Activated CD4-positive, alpha-beta T cell treated with anti-CD3 and anti-CD28 coated beads, Interleukin-2, amount 10 ng/mL, durations not matched to agents 7 days and 5 days (primary cell): ENCODE measurements around the gene NRL. TPM values are rescaled to one million over a fixed set of nuclear protein-coding genes. Genes with fewer than 3 reads are reported as not detected.
A peak's percentile ranks its signal among the peaks of the same experiment; 100 is the strongest.

Experiments used
- CTCF ChIA-PET: fragments of 350-600 bp; sonication (Branson Sonifier 250); formaldehyde crosslinking; loops from one replicate; lab custom pipeline; 2021; ENCODE audit warnings: antibody characterized with exemption; lab: Charles Lee
- POLR2A ChIA-PET: fragments of 350-600 bp; sonication (Branson Sonifier 250); formaldehyde crosslinking; loops from one replicate; lab custom pipeline; 2021; ENCODE audit warnings: antibody characterized with exemption; lab: Charles Lee
- DNase-seq: peaks from one replicate; pipeline ENCODE4 v3.0.0-alpha.2; 2020
- H3K27ac Mint-ChIP-seq: one replicate; pipeline ENCODE4 v1.8.0; 2021; ENCODE audit warnings: mild to moderate bottlenecking, moderate library complexity, mixed read lengths
- H3K27me3 Mint-ChIP-seq: one replicate; pipeline ENCODE4 v1.8.0; 2021; ENCODE audit warnings: mixed read lengths
- H3K36me3 Mint-ChIP-seq: one replicate; pipeline ENCODE4 v1.8.0; 2021; ENCODE audit warnings: low read depth, mixed read lengths
- H3K4me1 Mint-ChIP-seq: one replicate; pipeline ENCODE4 v1.8.0; 2021; ENCODE audit warnings: mixed read lengths
- H3K4me3 Mint-ChIP-seq: one replicate; pipeline ENCODE4 v1.8.0; 2021; ENCODE audit warnings: mild to moderate bottlenecking, moderate library complexity, mixed read lengths
- H3K9me3 Mint-ChIP-seq: one replicate; pipeline ENCODE4 v1.8.0; 2021; ENCODE audit warnings: mixed read lengths
- total RNA-seq, 2 experiments: library from RNA; stranded (reverse); gene quantifications; one replicate each; pipeline ENCODE4 v1.2.3, GENCODE V29; 2021

The NRL gene
- total RNA-seq, 2 experiments from 2014 or later: 3.1 to 3.3 TPM

DNA sequence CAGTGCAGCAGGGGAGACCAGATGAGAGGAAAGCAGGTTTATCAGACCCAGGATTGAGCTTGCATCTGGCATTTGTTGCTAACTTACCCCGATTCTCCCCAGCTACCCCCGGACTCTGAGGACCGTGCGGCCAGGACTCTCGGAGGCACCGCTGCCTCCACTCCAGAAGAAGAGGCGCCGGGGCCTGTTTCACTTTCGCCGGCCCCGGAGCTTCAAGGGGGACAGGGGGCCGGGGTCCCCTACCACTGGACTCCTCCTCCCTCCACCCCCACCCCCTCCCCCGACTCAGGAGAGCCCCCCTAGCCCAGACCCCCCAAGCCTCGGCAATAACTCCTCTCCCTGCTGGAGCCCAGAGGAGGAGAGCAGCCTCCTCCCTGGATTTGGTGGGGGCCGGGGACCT lies 49.9 kb downstream of the NRL start:
- no peak overlapping the region for H3K4me3 Mint-ChIP-seq
- H3K4me1 Mint-ChIP-seq: no peaks in the 10 kb centered on the region
- DNase-seq: no peak
- H3K27ac Mint-ChIP-seq: no peak overlapping the region
- no peaks in the 10 kb centered on the region for H3K9me3 Mint-ChIP-seq
- H3K27me3 Mint-ChIP-seq: no peaks in the 10 kb centered on the region
- CTCF ChIA-PET: no interaction called here
- POLR2A ChIA-PET: no interaction called here
- no peaks in the 10 kb centered on the region for H3K36me3 Mint-ChIP-seq

DNA sequence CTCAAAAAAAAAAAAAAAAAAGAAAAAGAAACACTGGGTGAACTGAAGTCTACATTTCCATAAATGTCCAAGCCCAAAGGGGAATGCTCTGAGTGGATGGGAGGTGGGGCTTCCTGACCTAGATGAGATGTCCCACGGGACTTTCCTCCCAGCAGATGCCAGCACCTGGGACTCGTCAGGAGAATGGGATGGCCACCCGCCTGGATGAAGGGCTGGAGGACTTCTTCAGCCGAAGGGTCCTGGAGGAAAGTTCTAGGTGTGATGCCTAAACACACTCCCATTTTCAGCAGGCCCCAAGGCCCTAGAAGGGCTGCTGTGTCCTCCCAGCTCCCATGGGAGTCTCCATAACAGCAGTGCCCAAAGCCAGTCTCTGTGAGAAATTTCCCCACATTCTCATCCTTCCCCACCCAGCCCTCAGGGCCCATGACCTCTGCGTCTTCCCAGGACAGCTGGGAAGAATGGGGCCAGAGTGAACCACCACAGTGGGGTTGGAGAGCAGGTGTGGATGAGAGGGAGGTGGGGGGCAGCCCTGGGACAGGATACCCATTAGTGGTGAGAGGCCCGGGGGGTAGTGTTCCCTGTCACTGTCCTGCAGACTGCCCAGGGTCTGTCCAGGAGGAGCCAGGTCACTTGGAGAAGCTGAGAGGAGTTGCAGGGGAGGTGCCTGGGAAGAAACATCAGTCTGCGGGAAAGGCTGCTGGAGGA lies 50.5 kb downstream of the NRL start:
- Mint-ChIP-seq H3K27ac (no peak overlapping the region), H3K27me3 (no peaks in the 10 kb centered on the region), H3K4me3 (no peak overlapping the region), H3K4me1 (no peaks in the 10 kb centered on the region), H3K36me3 (no peaks in the 10 kb centered on the region), H3K9me3 (no peaks in the 10 kb centered on the region)
- DNase-seq: no peak
- ChIA-PET POLR2A (no interaction called here), CTCF (no interaction called here)

DNA sequence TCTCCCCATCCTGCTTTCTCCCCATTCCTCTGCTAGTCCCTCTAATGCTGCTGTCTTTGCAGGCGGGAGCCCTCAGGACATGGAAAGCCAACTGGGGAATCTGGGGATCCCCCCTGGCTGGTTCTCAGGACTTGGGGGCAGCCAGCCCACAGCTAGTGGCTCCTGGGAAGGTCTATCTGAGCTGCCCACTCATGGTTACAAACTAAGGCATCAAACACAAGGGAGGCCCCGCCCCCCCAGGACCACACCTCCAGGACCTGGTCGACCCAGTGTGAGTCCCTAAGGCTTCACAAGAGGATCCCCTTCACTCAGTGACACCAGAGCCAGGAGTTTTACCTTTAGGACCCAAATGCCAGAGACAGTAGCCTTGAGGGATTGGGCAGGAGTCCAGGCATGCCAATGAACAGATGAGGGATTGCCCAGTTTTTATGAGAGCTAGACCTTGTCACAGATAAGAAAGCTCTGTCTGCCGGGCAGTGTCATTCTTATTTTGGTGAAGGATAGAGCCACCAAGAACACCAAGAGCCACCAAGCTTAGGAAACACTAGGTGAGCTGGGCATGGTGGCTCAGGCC lies 51.4 kb downstream of the NRL start:
- Mint-ChIP-seq H3K27me3 (no peaks in the 10 kb centered on the region), H3K4me3 (no peak overlapping the region), H3K27ac (no peak overlapping the region), H3K36me3 (no peaks in the 10 kb centered on the region), H3K4me1 (peaks cover 1% of the 10 kb centered on the region), H3K9me3 (no peaks in the 10 kb centered on the region)
- no peak for DNase-seq
- POLR2A ChIA-PET: no interaction called here
- CTCF ChIA-PET: no interaction called here

DNA sequence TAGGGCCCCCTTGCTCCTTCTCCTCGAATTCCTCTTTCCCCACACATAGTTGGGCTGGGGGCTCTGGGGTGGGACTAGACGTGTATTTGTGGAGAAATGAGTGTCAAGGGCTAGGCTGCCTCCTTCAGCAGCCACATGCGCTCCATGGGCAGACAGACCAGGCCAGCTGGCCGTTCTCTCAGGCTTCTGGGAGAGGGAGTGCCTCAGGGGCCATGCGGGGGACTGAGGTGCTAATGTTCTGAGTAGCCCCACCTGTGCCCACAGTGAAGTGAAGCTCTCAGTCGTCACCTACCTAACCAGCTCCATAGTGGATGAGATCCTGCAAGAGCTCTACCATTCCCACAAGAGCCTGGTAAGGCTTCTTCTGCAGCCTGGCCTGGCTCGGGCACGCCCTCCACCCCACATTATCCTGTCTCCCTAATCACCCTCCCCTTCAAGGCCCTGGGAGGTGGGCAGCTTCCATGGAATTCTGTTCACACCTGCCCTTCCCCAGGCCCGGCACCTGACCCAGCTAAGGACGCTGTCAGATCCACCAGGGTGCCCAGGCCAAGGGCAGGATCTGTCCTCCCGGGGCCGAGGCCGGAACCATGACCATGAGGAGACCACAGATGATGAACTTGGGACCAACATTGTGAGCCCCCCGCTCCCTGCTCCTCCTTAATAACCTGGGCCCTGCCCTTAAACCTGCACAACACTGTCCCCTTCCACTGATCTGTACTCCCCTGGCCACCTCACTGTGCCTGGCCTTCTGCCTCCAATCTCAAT lies 52.4 kb downstream of the NRL start:
- no peaks in the 10 kb centered on the region for H3K36me3 Mint-ChIP-seq

DNA sequence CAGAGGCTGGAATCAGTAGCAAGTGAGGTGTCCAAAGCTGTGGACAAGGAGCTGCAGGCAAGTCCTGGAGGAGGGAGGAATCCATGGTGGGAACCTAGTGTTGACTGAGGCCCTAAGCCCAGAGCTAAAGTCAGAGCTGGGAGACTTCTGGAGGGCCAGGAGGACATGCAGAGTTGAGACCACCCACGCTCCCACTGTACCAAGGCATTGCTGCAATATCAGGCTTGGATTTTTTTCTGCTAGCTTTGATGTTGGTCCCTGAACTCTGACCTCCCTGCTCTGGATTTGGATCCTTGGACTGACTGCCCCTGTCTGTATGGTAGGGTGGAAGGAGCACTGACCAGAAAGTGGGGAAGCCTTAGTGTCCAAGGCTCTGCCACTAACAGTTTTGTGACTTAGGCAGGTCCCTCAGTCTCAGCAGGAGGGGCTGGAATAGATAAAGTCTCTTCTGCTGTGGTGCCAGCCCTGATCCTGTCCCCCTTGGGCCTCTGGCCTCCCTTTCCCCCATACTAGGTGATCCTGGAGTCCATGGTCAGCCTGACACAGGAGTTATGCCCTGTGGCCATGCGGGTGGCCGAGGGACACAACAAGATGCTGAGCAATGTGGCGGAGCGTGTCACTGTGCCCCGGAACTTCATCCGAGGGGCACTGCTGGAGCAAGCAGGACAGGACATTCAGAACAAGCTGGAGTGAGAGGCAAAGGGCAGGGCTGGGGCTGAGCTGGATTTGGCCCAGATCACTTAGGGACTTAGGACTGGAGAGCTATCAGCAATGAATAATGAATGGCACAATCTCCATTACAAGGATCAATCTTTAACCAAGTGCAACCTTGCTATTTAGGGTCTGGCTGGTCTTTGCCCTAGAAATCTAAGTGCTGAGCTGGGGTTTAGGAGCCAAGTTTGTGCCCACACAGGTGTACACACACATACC lies 53.5 kb downstream of the NRL start:
- Mint-ChIP-seq H3K27ac (peak overlapping the region; percentile 76), H3K4me3 (no peak overlapping the region), H3K4me1 (peaks cover 4% of the 10 kb centered on the region), H3K36me3 (no peaks in the 10 kb centered on the region), H3K9me3 (no peaks in the 10 kb centered on the region), H3K27me3 (peaks cover 2% of the 10 kb centered on the region)
- DNase-seq: no peak
- POLR2A ChIA-PET: interaction anchor here (0.5 kb wide), 1 partner anchor 10 kb away, joined by 3 read pairs; the partner anchor contains the start of gene CARMIL3
- CTCF ChIA-PET: interaction anchor here (0.6 to 1.5 kb wide), 4 partner anchors 10 to 395 kb away, joined by 3 to 4 read pairs (median 4); partner anchors contain the start of gene CARMIL3

More for the DNA sequence above, 52.4 kb downstream of the NRL start:
- Mint-ChIP-seq H3K9me3 (no peaks in the 10 kb centered on the region), H3K4me1 (peaks cover 4% of the 10 kb centered on the region), H3K4me3 (no peak overlapping the region), H3K27ac (no peak overlapping the region), H3K27me3 (peaks cover 2% of the 10 kb centered on the region)
- ChIA-PET POLR2A (no interaction called here), CTCF (interaction anchor here (1.0 to 1.5 kb wide), 3 partner anchors 11 to 20 kb away, joined by 3 to 4 read pairs (median 3); partner anchors contain the start of gene CARMIL3)
- DNase-seq: no peak

DNA sequence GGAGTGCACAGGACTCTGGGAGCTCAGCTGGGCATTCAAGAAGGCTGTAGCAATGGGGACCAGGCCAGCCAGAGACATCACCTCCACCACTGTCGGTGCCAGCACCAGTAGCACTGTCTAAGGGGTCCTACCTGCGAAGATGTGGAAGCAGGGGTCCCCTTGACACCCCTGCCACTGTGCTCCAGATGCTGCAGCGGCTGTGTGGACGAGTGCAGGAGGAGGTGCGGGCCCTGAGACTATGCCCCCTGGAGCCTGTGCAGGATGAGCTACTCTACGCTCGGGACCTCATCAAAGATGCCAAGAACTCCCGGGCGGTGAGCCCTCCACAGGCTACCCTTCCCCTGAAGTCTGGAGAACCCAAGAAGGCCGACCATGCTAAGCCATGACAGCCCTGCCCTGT lies 54.3 kb downstream of the NRL start:
- Mint-ChIP-seq H3K4me1 (peaks cover 4% of the 10 kb centered on the region), H3K9me3 (no peaks in the 10 kb centered on the region), H3K36me3 (no peaks in the 10 kb centered on the region), H3K4me3 (no peak overlapping the region), H3K27me3 (peaks cover 2% of the 10 kb centered on the region), H3K27ac (no peak overlapping the region)
- ChIA-PET CTCF (interaction anchor here (0.6 kb wide), 1 partner anchor 48 kb away, joined by 3 read pairs; no protein-coding TSS in a partner anchor), POLR2A (interaction anchor here (0.5 kb wide), 1 partner anchor 9 kb away, joined by 3 read pairs; the partner anchor contains the start of gene CARMIL3)
- no peak for DNase-seq

DNA sequence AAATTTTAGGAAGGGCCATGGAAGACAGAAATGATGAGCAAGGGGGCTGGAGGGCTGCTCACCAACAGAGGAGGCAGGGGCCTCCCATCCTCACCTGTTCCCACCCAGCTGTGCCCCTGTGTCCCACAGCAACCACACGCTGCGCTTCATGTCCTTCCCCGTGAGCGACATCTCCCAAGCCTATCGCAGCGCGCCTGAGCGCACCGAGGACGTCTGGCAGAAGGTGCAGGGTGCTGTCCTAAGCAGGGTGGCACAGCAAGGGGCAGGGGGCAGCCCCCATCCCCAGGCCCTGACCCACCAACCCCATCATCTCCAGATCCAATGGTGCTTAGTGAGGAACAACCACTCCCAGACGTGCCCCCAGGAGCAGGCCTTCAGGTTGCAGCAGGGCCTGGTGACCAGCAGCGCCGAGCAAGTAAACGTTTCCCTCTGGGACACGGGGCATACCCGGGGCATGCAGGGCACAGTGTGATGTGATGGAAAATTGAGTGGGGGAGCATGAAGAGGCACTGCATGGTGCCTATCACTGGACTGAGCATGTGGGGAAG lies 54.8 kb downstream of the NRL start:
- ChIA-PET POLR2A (no interaction called here), CTCF (no interaction called here)
- Mint-ChIP-seq H3K4me3 (no peak overlapping the region), H3K27ac (no peak overlapping the region), H3K36me3 (no peaks in the 10 kb centered on the region), H3K27me3 (peaks cover 2% of the 10 kb centered on the region), H3K9me3 (no peaks in the 10 kb centered on the region), H3K4me1 (peaks cover 4% of the 10 kb centered on the region)
- no peak for DNase-seq

DNA sequence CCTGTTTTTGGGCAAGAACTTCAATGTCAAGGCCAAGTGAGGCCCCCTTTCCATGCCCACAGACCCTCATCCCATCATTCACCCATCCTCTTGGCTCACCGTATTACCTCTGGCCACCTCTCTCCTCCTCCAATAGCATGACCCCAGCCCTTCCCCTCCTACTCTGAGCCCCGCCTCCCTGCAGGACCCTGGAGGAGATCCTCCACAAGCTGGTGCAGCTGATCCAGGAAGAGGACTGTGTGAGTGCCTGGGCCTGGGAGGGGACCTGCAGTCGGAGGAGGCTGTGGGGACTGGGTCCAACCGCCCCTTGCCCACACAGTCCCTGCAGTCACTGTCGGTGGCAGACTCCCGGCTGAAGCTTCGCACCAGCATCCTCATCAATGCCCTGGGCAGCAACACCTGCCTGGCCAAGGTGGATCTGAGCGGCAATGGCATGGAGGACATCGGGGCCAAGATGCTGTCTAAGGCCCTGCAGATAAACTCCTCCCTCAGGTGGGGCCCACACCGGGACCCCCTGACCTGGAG lies 55.7 kb downstream of the NRL start:
- H3K4me3 Mint-ChIP-seq: no peak overlapping the region
- POLR2A ChIA-PET: no interaction called here
- H3K9me3 Mint-ChIP-seq: no peaks in the 10 kb centered on the region
- H3K36me3 Mint-ChIP-seq: no peaks in the 10 kb centered on the region
- no peak overlapping the region for H3K27ac Mint-ChIP-seq
- no peak for DNase-seq
- CTCF ChIA-PET: no interaction called here
- peaks cover 5% of the 10 kb centered on the region for H3K27me3 Mint-ChIP-seq
- H3K4me1 Mint-ChIP-seq: peaks cover 4% of the 10 kb centered on the region

DNA sequence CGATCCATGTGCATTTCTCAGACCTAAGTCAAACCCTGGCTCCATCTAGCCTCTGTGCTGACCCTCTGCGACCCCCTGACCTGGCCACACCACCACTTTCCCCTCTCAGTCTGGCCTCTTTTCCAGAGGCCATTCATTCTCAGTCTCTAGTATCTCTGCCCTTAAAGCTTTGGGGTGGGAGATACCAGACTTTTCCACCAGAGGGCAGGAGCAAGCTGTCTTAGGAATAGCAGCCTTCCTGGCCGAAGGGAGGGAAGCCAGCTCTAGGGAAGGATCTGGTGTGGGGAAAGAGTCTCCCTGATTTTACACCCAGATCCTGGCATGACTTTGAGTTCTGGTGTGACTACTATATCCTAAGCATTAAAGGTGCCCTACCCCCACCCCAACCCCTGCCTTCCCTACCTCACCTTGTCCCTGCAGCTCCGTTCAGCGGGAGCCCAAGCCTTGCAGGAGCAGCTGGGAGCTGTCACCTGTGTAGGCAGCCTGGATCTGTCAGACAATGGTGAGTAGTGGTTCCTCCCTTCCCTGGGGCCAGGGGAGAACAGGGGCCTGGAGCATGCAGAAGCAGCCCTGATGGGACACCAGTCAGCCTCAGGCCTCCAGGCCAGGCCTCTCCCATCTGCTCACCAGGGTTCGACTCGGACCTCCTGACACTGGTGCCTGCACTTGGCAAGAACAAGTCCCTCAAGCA lies 56.3 kb downstream of the NRL start:
- ChIA-PET CTCF (interaction anchor here (1.3 kb wide), 1 partner anchor 12 kb away, joined by 3 read pairs; no protein-coding TSS in a partner anchor), POLR2A (no interaction called here)
- no peaks in the 10 kb centered on the region for H3K36me3 Mint-ChIP-seq
- H3K27ac Mint-ChIP-seq: peak overlapping the region; percentile 83
- peaks cover 10% of the 10 kb centered on the region for H3K27me3 Mint-ChIP-seq
- H3K9me3 Mint-ChIP-seq: no peaks in the 10 kb centered on the region
- peaks cover 7% of the 10 kb centered on the region for H3K4me1 Mint-ChIP-seq
- no peak overlapping the region for H3K4me3 Mint-ChIP-seq
- peak; percentile 70 for DNase-seq

DNA sequence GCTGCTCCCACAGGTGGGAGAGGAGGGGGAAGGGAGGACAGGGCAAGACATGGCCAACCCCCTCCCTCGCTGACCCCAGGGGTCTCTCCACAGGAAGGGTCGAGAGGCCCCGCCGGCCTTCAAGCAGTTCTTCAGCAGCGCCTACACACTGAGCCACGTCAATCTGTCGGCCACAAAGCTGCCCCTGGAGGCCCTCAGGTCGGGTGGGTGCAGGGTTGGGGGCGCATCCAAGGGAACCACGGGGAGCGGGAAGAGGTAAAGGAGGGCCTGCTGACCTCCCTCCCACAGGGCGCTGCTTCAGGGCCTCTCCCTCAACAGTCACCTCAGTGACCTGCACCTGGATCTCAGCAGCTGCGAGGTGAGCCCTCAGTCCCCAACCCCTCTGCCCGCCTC lies 56.9 kb downstream of the NRL start:
- Mint-ChIP-seq H3K9me3 (no peaks in the 10 kb centered on the region), H3K4me1 (peaks cover 13% of the 10 kb centered on the region), H3K27ac (no peak overlapping the region), H3K4me3 (no peak overlapping the region), H3K36me3 (no peaks in the 10 kb centered on the region), H3K27me3 (peaks cover 16% of the 10 kb centered on the region)
- DNase-seq: no peak
- CTCF ChIA-PET: interaction anchor here (1.3 kb wide), 1 partner anchor 13 kb away, joined by 3 read pairs; no protein-coding TSS in a partner anchor
- POLR2A ChIA-PET: interaction anchor here (1.0 kb wide), 1 partner anchor 51 kb away, joined by 4 read pairs; no protein-coding TSS in a partner anchor

DNA sequence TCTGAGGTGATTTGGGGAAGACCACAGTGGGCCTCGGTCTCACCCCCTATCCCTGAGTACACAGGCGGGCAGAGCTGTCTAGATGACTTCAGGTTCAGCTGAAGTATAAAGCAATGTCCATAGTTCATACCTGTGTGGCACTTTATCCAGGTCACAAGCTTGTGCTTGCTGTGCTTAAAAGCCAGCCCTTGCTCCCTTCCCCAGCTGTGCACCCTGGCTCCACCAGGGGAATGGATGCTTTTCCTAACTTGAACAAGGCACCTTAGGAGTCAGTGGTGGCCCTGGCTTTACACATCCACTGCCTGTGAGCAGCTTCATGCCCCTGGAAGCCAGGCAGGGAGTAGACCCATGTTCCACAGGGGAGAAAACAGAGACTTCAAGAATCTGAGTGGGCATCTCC lies 57.5 kb downstream of the NRL start:
- DNase-seq: no peak
- Mint-ChIP-seq H3K9me3 (no peaks in the 10 kb centered on the region), H3K36me3 (no peaks in the 10 kb centered on the region), H3K4me1 (peaks cover 18% of the 10 kb centered on the region), H3K27ac (no peak overlapping the region), H3K4me3 (no peak overlapping the region), H3K27me3 (peaks cover 19% of the 10 kb centered on the region)
- CTCF ChIA-PET: interaction anchor here (0.8 to 1.3 kb wide), 3 partner anchors 11 to 51 kb away, joined by 3 read pairs; no protein-coding TSS in a partner anchor
- POLR2A ChIA-PET: interaction anchor here (1.0 kb wide), 1 partner anchor 52 kb away, joined by 4 read pairs; no protein-coding TSS in a partner anchor
